Activated CD4-positive, alpha-beta T cell treated with anti-CD3 and anti-CD28 coated beads, Interleukin-2, amount 50 U/mL, for 24 hours (primary cell): ENCODE measurements around the gene PPM1E.
"Not testable (repeated sequence)": the region's sequence is repeated elsewhere in the genome, so short reads cannot be mapped to it uniquely, and the experiment has no call there.

Experiments used
- DNase-seq, 2 donors: peaks; one replicate each; pipeline ENCODE4 v3.0.0-alpha.2; 2020; ENCODE audit warnings: low read depth in 1 of 2, low spot score in 1 of 2

The PPM1E gene

DNA sequence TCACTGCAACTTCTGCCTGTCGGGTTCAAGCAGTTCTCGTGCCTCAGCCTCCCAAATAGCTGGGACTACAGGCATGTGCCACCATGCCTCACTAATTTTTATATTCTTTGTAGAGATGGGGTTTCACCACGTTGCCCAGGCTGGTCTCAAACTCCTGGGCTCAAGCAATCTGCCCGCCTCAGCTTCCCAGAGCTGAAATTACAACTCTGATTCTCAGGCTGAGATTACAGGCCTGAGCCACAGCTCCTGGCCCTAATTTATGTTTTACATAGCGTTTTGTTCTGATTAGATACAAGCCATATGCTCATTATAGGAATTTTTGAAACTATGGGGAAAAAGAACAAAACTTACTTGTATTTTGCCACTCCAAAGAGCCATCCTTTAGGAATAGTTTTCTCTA is 22.8 kb downstream of the PPM1E start:
- DNase-seq: not testable (repeated sequence)

DNA sequence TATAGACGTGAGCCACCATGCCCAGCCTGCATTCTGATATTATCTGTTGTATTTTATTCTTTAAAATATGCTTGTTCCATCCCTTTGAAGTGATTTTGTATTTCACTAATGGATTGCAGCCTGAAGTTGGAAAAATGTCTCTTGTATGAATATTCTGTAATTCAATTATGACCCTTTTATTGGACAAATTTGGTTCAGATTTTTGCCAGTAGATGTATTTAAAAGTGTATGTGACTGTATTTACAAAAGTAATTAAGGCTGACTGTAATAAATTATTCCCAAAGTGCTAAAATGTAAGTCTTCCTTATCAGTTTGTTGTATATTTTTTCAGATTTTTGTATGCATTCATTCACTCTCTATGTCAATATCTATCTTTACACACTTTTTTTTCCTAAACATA is 23.8 kb downstream of the PPM1E start:
- no peak for DNase-seq

DNA sequence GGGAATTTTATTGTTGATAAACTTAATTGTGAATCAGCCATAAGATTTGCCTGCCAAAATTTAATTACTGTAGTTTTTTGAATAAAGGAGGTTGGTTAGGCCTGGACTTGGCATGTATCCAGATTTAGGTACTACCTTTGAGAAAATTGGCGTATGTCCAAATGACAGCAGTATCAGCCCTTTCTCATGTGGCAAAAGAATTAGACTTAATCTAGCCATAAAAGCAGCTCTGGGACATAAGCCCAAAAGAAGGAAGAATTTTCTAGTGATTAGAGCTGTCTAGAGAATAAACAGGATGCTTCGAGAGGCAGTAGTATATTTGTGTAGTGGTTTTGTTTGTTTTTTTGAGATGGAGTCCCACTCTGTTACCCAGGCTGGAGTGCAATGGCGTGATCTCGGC is 27.7 kb downstream of the PPM1E start:
- DNase-seq: no peak

DNA sequence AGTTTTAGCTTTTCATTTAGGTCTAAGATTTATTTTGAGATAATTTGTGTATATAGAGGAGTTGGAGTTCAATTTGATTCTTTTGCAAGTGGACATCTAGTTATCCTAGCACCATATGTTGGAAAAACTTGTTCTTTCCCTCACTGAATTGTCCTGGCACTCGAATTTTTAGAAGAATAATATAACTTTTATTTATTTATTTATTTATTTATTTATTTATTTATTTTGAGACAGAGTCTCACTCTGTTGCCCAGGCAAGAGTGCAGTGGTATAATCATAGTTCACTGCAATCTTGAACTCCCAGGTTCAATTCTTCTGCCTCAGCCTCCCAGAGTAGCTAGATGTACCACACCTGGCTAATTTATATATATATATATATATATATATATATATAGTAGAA is 29.4 kb downstream of the PPM1E start:
- no peak for DNase-seq

DNA sequence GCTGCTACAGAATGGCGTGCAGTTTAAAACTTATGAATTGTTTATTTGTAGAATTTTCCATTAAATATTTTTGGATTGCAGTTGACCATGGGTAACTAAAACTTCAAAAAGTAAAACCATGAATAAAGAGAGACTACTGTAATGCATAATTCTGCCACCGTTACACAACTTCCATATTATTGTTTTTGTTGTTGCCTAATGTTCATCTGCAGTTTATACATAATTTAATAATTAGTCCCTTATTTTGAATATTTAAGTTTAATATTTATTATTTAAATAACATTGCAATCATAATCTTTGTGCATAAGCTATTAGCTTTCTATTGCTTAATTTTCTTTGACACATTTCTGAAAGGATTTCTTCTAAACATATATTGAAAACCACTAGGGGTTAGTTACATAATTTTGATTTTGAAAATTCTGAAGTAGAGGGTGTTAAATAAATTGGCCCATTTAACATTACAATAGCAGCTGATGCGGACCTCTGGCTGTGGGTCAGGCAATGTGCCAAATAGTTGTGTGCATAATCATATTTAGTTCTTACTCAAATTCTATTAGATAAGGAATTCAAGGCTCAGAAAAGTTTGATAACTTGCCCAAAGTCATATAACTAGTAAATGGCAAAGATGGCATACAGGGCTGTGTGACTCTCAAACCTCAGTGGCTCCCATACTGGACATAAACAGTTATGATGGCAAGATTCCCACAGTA is 31.1 kb downstream of the PPM1E start:
- DNase-seq: no peak

DNA sequence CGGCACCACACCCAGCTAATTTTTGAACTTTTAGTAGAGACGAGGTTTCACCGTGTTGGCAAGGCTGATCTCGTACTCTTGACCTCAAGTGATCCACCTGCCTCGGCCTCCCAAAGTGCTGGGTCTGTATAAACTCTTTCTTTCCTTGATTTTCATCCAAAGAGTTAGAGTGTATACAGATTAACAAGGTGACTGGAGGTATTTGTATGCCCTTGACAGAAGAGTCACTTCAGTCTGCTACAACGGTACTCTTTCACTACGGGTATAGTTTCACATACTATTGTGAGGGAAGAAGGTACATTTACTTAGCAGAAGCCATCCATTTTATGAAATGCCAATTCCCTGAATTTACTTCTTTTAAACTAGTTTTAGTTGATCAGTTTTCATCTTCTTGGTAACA is 32.5 kb downstream of the PPM1E start:
- DNase-seq: no peak

DNA sequence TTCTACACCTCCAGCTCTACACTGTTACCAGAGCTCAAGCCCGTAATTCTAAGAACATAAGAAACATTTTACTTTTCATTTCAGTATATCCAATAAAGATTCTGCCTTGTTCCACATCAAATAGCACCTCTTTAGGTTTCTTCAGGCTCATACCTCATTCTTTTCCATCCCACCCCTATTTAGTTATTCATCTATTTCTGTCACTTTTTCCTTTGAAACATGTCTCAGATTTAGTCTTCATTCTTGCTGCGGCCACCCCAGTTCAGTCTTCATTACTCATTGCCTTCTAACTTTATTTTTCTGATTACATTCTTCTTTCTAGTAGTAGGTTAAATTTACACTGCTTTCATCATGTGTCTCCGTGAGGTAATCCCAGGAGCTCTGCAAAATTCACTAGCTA is 33.5 kb downstream of the PPM1E start:
- peak in 1 of 2 donors; percentile 1 for DNase-seq

DNA sequence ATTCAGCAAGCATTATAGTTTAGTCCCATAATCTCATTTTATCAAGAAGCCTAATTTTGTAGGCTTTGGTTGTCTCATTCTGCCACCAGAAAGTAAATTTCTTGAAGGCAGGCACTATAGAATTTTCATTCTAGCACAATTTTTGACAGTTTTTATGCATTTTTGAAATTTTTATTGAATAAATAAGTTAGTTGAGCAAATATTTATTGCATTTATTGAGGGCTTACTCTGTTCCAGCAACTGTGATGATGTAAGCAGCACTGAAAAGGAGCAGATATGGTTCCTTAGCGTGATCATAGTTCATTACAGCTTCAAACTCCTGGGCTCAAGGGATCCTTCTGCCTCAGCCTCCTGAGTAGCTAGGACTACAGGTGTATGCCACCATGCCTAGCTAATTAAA is 34.2 kb downstream of the PPM1E start:
- no peak for DNase-seq

DNA sequence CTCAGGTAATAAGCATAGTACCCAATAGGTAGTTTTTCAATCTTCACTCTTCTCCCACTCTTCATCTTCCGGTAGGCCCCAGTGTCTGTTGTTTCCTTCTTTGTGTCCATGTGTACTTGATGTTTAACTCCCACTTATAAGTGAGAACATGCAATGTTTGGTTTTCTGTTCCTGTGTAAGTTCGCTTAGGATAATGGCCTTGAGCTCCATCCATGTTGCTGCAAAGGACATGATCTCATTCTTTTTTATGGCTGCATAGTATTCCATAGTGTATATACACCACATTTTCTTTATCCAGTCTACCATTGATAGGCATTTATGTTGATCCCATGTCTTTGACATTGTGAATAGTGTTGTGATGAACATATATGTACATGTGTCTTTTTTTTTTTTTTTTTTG is 38.9 kb downstream of the PPM1E start:
- not testable (repeated sequence) for DNase-seq

DNA sequence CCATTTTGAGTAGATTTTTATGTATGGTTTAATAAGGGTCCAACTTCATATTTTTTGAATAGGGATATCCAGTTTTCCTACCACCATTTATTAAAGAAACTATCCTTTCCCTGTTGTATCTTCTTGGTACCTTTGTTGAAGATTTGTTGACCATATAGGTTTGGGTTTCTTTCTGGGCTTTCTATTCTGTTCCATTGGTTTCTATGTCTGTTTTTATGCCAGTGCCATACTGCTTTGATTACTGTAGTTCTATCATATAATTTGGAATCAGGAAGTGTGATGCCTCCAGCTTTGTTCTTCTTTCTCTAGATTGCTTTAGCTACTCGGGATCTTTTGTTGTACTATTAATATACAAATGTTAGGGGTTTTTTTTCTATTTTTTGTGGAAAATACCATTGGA is 46.5 kb downstream of the PPM1E start:
- no peak for DNase-seq

DNA sequence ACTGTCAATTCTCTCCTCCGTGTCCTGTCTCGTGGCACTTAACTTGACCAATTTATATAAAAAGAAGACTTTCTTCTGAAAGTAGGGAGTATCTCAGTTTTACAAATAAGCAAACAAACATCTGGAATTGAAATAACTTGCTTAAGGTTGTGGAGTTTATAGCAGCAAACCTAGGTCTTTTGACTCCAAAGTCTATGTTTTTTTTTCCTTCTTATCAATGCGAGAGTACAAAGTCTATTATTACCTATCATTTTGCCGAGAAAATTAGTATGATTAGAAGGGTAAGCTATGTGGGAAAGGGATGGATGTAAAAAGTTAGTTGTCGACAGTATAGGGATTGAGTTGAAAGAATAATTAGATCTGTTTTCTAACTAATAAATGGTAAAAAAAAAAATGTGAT is 50.4 kb downstream of the PPM1E start:
- DNase-seq: no peak

DNA sequence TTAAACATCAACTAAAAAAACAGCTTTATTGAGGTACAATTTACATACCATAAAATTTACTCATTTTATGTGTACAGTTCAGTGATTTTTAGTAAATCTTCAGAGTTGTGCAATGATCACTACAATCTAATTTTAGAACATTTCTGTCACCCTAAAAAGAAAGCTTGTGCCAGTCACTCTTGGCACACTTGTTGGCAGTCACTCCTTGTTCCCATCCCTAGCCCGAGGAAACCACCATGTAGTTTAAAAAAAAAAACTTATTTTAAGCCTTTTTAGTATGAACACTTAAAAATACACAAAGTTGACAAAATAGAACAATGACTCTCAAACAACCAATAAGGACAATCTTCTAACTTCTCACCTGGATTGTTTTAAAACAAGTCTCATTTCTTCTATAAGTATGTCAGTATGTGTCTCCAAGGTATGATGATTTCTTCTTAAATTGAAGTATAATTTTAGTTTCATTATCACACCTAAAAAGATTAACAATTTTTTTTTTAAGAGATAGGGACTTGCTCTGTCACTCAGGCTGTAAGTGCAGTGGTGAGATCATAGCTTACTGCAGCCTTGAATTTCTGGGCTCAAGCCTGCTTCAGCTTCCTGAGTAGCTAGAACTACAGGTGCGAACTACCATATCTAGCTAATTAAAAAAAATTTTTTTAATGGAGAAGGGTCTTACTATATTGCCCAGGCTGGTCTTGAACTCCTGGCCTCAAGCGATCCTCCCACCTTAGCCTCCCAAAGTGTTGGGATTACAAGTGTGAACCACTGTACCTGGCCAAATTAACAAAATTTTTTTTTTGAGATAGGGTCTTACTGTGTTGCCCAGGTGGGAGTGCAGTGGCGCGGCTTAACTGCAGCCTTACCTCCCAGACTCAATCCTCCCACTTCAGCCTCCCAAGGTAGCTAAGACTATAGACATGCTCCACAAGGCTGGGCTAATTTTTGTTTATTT is 53.2 kb downstream of the PPM1E start:
- no peak for DNase-seq

DNA sequence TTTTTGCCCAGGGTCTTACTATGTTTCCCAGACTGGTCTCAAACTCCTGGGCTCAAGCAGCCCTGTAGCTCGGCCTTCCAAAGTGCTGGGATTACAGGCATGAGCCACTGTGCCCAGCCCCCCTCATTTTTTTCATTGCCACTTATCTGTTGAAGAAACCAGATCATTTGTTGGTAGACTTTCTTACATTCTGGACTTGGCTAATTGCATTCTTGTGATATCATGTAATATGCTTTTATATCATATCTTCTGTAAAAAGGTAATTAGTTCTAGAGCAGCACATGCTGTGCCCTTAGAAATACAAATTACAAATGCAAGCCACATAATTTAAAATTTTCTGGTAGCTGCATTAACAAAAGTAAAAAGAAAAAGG is 53.9 kb downstream of the PPM1E start:
- no peak for DNase-seq

DNA sequence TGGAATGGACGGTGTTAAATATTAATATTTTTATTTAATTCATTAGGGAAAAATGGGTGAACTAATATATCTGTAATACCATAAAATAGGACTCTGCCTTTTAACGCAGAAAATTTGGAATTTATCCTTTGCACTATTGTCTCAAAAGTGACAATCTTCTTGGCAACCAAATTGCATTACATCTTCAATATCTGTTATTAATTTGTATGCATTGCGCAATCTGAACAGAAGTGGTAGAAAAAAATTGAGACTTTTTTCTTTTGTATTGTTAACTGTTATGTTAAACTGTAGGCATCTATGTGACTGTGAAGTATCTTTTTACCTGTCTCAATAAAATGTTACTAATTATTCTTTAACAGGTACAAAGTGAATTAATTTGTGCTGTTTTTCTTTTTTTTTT is 55.6 kb downstream of the PPM1E start:
- DNase-seq: no peak

DNA sequence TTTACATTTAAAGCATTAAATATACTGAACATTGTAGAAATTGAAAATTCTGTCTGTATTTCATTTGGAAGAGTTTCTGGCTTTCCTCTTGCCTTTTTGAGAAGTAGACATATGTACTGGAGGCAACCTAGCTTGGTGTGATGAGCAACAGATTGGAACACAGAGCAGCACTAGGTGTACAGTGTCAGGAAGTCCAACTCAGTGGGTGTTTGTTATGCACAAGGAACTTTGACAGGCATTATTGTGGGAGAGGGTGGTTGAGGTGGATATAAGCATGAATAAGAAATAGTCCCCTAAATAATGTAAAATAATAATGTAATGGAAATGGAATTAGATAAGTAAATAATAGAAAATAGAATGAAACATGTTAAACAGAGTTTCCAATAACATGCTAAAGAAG is 58.1 kb downstream of the PPM1E start:
- no peak for DNase-seq

DNA sequence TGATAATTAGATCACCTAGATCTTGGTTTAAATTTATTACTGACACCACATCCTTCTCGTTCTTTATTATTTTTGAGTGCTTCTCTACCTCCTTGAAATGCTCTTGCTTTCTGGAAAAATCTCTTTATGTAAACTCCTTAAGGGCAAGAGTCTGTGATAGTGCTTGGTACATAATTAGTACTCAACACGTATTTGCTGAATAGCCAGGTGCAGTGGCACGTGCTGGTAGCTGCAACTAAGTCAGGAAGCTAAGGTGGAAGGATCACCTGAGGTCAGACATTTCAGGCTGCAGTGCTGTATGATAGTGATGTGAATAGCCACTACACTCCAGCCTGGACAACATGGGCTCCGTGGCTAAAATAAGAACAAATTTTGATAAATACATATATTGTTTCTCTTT is 63.0 kb downstream of the PPM1E start:
- no peak for DNase-seq

DNA sequence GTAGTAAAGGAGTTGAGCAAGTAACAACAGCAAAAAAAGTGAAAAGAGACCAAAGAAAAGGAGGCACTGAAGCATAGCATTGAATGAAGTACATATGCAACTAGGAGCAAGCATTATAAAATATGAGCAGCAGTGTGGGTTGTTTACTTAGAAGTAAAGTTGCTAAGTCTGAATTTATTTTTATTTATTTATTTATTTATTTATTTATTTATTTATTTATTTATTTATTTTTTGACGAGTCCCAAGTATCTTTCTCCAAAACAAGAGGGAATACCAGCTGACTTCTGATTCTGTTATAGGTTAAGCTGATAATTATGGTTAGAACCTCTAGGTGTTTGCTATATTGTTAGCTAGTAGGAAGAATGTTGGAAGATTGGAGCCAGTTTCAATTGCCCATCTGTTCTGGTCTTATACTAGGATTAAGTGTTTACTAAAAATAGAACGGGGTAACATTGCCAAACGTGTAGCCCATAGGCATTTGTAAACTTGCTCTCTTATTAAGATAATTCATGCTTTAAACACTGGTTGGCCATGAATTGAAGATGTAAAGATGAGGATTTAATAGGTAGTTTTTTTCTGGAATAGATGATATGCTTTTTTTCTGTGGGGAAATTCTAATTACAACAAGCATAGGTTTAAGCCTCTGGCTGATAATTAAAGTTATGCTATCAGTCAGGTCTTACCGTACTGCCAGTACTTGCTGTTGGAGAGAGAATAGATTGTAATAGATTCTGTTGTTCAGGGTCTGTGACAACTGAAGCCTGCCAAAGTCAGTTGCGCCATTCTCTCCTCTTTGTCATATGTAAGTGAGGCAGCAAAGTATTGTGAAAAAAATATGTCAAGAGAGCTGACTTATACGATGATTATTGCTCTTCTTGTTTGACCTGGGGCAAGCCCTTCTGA is 66.7 kb downstream of the PPM1E start:
- DNase-seq: no peak

DNA sequence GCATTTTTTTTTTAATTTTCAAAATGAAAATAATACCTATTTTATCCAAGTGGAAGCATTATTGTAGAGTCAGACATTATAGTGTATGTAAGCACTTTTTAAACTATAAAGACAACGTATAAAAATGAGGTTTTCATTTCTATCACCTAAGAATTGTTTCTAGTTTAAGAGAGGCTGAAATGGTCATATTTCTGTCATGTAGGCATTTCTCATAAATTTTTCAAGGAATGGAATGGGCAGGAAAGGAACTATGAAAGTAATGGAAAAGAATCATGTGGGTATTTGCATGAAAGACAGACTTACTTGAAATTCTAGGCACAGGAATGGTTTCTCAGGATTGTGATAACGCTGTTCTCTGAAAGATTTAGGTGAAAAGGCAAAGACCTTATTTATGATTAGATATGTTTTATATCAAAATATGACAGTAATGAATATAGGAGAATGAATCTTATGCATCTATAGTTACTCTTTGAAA is 67.4 kb downstream of the PPM1E start:
- no peak for DNase-seq

DNA sequence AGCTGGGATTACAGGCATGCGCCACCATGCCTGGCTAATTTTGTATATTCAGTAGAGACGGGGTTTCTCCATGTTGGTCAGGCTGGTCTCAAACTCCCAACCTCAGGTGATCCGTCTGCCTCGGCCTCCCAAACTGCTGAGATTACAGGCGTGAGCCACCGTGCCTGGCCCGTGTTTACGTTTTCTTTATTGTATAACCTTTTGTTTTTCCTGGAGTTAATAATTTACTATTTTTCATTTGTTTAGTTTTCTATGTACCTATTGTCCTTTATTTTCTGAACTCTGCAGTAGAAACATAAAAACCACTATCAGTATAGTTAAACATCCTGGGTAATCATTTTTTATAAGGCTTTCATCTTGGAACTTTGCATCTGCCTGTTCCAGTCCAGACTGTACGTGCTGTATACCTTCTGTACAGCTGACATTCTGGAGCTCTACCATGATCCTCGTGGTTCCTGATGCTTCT is 73.6 kb downstream of the PPM1E start:
- DNase-seq: no peak

DNA sequence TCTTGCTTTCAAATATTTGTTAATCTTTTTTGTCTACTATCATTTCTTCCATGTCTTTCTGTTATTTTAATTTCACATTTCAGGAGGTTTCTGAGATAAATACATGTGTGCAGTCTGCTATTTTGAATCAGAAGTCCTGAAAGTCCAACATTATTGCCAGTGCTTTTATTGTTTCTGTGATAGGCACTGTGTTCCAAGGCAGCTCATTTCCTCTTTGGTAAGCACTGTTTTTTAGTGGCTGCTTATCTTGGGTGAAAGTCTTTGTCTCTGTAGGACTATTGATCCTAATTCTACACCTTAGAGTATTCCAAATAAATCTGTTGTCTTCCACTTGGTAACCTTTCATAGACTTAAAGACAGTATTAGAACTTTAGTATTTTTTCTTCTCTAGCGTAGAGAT is 76.1 kb downstream of the PPM1E start:
- DNase-seq: no peak

DNA sequence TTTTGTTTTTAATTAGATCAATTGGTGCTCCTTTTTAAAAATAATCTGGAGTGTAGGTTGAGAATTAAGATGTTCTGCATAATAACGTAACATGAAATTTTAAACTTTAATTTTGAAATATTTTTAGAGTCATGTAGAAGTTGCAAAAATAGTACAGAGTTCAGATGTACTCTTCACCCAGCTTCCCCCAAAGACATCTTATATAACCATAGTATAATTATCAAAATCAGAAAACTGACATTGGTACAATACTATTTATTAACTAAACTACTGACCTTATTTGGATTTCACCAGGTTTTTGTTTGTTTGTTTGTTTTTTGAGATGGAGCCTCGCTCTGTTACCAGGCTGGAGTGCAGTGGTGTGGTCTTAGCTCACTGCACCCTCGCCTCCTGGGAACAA is 76.9 kb downstream of the PPM1E start:
- no peak for DNase-seq
